Measurements from ENCODE around the gene ALG9. TPM values are rescaled to one million over a fixed set of nuclear protein-coding genes. Genes with fewer than 3 reads are reported as not detected.
"Not testable (repeated sequence)": the region's sequence is repeated elsewhere in the genome, so short reads cannot be mapped to it uniquely, and the experiment has no call there.

Gene ALG9
- total RNA-seq, 4 donors from 2014 or later, result 26.7 to 35.1 (median 30.6) TPM

GRCh38 chr11:111776398-111777093, 94.8 kb downstream of the ALG9 start:
- WGBS, 2 donors, result 87 to 89% methylated on average over 6 of the region's 6 CpGs
- Histone ChIP-seq H3K4me1 (peaks cover 0 to 9% (median 0%) of the 10 kb centered on the region in 4 donors), H3K9me3 (no peaks in the 10 kb centered on the region), H3K27ac (peak overlapping the region in 2 of 4 donors; percentile 22 to 63), H3K27me3 (no peaks in the 10 kb centered on the region), H3K4me3 (no peak overlapping the region), H3K36me3 (no peaks in the 10 kb centered on the region)
- DNase-seq (ENCODE audit: low spot score in 2 of 2), result no peak
- TF ChIP-seq EP300 (IDR thresholded peaks at IDR 0.05), result no peak
- TF ChIP-seq POLR2A (IDR thresholded peaks at IDR 0.05), result no peak
- TF ChIP-seq, protein P1, sequence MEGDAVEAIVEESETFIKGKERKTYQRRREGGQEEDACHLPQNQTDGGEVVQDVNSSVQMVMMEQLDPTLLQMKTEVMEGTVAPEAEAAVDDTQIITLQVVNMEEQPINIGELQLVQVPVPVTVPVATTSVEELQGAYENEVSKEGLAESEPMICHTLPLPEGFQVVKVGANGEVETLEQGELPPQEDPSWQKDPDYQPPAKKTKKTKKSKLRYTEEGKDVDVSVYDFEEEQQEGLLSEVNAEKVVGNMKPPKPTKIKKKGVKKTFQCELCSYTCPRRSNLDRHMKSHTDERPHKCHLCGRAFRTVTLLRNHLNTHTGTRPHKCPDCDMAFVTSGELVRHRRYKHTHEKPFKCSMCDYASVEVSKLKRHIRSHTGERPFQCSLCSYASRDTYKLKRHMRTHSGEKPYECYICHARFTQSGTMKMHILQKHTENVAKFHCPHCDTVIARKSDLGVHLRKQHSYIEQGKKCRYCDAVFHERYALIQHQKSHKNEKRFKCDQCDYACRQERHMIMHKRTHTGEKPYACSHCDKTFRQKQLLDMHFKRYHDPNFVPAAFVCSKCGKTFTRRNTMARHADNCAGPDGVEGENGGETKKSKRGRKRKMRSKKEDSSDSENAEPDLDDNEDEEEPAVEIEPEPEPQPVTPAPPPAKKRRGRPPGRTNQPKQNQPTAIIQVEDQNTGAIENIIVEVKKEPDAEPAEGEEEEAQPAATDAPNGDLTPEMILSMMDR (IDR thresholded peaks at IDR 0.05), result no peak

GRCh38 chr11:111774955-111775710, 96.2 kb downstream of the ALG9 start:
- Histone ChIP-seq H3K4me1 (peaks cover 0 to 9% (median 0%) of the 10 kb centered on the region in 4 donors), H3K27me3 (no peaks in the 10 kb centered on the region), H3K4me3 (no peak overlapping the region), H3K9me3 (no peaks in the 10 kb centered on the region), H3K27ac (peak overlapping the region in 2 of 4 donors; percentile 29 to 46), H3K36me3 (no peaks in the 10 kb centered on the region)
- WGBS, 2 donors, result 70 to 73% methylated on average over 6 of the region's 6 CpGs
- peak; percentile 44 to 49 for DNase-seq (ENCODE audit: low spot score in 2 of 2)
- TF ChIP-seq, protein P1 (IDR thresholded peaks at IDR 0.05), result no peak
- TF ChIP-seq EP300 (IDR thresholded peaks at IDR 0.05), result no peak
- no peak for TF ChIP-seq POLR2A (IDR thresholded peaks at IDR 0.05)

- no peak overlapping the region for H3K4me3 ChIP-seq
- H3K27ac ChIP-seq, result no peak overlapping the region
- H3K36me3 ChIP-seq, result no peaks in the 10 kb centered on the region
- 91 to 93% methylated on average over 2 of the region's 2 CpGs for whole genome bisulfite sequencing, 2 donors
- no peak for DNase-seq (ENCODE audit: low spot score in 2 of 2)
- TF ChIP-seq POLR2A (IDR thresholded peaks at IDR 0.05) (no peak), EP300 (IDR thresholded peaks at IDR 0.05) (no peak)
- TF ChIP-seq, protein P1 (IDR thresholded peaks at IDR 0.05), result no peak
- H3K9me3 ChIP-seq, result no peaks in the 10 kb centered on the region
- peaks cover 0 to 9% (median 0%) of the 10 kb centered on the region in 4 donors for H3K4me1 ChIP-seq
- H3K27me3 ChIP-seq, result no peaks in the 10 kb centered on the region
Measured at GRCh38 chr11:111772535-111772934, 98.8 kb downstream of the ALG9 start.

- 86 to 91% methylated on average over 5 of the region's 5 CpGs for WGBS, 2 donors
- not testable (repeated sequence) for H3K27me3 ChIP-seq; H3K36me3 ChIP-seq; DNase-seq (ENCODE audit: low spot score in 2 of 2); H3K27ac ChIP-seq; H3K9me3 ChIP-seq; H3K4me3 ChIP-seq
- H3K4me1 ChIP-seq, result peaks cover 0 to 12% (median 3%) of the 10 kb centered on the region in 4 donors
Measured at GRCh38 chr11:111771205-111771604, 100.2 kb downstream of the ALG9 start.

- WGBS, 2 donors, result 78 to 80% methylated on average over 4 of the region's 4 CpGs
- Histone ChIP-seq H3K27ac (no peak overlapping the region), H3K4me1 (peaks cover 0 to 12% (median 3%) of the 10 kb centered on the region in 4 donors), H3K36me3 (no peaks in the 10 kb centered on the region), H3K27me3 (no peaks in the 10 kb centered on the region), H3K4me3 (no peak overlapping the region), H3K9me3 (no peaks in the 10 kb centered on the region)
- TF ChIP-seq, protein P1 (IDR thresholded peaks at IDR 0.05), result no peak
- no peak for TF ChIP-seq EP300 (IDR thresholded peaks at IDR 0.05)
- TF ChIP-seq POLR2A (IDR thresholded peaks at IDR 0.05), result no peak
- no peak for DNase-seq (ENCODE audit: low spot score in 2 of 2)
Measured at GRCh38 chr11:111770581-111771134, 100.7 kb downstream of the ALG9 start.

Data from tibial nerve (tissue), 4 donors.